NCI-H1417 (cell line): Measurements from ENCODE around the gene DCLK2.
A peak's percentile ranks its signal among the peaks of the same experiment; 100 is the strongest.

Experiments used
- DNase-seq, 3 experiments: peaks; one replicate each; lab custom pipeline; 2025; lab: John Stamatoyannopoulos, UW

Gene DCLK2

DNA sequence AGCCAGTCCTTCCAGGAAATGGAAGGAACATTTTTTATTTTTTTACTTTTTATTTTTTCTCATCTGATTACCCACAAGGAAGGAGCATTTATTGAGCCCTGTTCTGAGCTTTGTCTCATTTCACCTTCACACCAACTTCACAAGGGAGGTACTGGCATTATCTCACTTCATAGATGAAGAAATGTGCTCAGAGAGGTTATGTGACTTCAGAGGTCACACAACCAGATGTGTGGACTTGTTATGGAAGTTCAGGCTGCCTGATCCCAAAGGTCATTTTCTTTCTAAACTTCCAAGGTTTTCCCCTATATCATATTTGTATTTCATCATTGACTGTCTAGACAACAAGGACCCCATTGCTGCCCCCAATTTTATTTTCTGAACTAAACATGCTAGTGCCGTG lies 160.3 kb downstream of the DCLK2 start:
- no peak for DNase-seq

DNA sequence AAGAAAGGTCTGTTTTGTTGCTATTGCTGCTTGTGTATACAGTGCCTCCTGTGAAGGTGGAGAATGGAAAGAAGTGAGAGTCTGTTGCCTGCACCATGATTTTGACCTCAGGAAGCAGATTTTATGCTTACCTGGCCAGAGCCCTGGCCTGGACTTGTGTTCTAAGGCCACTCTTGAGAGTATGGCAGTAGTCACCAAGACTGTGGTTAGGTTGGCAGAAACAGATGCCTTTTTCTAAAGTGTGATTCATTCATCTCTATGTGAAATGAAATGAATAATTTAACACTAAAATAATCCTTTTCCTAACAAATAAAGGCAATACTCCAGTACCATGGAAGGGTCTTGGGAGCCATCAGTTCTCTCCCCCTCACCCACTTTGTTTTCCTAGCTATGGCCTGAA lies 161.8 kb downstream of the DCLK2 start:
- no peak for DNase-seq

- peak; percentile 14 to 63 (median 18) for DNase-seq
Observed at GRCh38 chr4:150242820-150243458, 164.7 kb downstream of the DCLK2 start.

- peak in 1 of 3 experiments; percentile 44 for DNase-seq
Observed at GRCh38 chr4:150243932-150244331, 165.7 kb downstream of the DCLK2 start.

- DNase-seq = peak; percentile 60 to 91 (median 69)
Observed at GRCh38 chr4:150244600-150244999, 166.4 kb downstream of the DCLK2 start.

DNA sequence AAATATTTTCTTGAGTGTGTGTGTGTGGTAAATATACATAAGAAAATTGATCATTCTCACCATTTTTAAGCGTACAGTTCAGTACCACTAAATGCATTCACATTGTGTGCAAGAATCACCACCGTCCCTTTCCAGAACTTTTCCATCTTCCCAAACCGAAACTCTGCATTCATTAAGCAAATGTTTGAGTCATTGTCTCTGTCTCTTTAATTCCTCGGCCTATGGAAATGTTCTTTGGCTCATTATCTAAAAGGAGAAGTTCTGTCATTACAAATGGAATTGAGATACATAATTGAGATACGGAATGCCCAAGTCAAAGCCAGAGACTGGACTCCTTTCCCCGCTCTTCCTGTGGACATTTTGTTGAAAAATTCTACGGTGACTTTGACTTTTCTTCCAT lies 168.9 kb downstream of the DCLK2 start:
- DNase-seq = no peak

DNA sequence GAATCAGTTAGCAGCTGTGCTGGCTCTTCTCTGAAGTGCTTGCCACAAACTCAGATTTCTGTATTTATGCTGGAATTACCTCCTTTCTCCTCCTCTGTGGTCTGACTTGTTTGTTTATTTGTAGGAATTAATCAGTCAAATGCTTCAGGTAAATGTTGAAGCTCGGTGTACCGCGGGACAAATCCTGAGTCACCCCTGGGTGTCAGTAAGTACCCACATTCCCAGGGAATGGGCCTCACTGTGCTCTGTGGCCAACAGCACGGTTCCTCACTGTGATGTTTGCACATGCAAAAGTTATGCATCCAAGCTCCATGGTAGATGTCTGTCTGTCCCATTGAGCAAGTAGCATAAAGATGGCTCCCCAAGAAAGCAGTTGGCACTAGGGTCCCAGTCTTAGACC lies 169.9 kb downstream of the DCLK2 start:
- DNase-seq = peak in 1 of 3 experiments; percentile 1

GRCh38 chr4:150250293-150250997 lies 172.2 kb downstream of the DCLK2 start:
- DNase-seq = no peak

DNA sequence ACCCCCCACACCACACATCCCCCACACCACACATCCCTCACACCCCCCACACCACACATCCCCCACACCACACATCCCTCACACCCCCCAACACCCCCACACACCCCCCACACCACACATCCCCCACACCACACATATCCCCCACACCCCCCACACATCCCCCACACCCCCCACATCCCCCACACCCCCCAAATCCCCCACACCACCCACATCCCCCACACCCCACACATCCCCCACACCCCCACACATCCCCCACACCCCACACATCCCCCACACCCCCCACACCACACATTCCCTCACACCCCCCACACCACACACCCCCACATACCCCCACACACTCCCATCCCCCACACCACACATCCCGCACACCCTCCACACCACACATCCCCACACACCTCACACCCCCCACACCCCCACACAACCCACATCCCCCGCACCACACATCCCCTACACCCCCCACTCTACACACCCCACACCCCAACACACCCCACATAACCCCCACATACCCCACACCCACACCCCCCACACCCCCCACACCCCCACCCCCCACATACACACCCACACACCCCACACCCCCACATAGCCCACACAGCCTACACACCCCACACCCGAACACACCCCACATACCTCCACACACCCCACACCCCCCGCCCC lies 172.9 kb downstream of the DCLK2 start:
- no peak for DNase-seq

DNA sequence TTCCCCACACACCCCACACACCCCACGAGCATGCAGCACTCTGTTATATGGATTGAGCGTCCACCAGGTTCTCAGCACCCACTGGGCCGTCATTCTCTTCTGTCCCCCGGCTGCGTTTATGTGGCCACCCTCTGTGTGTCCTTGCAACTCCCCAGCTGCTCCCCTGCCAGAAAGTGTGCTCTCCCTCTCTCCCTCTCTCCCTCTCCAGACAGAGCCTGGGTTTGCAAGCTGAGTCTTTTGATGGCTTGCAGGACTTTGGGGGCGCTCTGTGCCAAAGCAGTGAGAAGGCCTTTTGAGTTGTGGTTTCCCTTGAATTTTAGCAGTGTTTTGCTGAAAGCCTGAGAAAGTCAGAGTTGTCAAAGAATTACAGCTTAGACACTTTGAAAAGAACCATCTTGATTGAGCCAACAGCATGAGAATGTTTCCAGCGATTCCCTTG lies 173.5 kb downstream of the DCLK2 start:
- DNase-seq = no peak

DNA sequence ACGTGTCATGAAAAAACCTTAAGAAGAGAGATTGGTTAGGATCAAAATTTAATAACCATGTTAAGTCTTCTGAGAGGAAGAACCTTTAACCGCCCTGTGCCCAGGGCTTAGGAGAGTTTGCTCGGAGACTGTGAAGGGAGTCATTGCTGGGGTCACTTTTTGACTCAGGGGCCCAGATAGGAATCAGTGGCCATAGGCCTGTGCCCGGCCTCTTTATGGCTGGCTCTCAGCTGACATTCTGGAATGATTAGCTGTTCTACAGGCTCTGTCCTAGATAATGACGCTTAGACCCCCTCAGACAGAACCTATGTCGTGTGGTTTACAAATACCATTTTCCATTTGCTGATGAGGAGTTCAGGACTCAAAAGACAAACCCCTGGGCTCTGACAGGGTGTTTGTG lies 174.1 kb downstream of the DCLK2 start:
- no peak for DNase-seq

GRCh38 chr4:150252741-150253140 lies 174.5 kb downstream of the DCLK2 start:
- DNase-seq = no peak

GRCh38 chr4:150253416-150253815 lies 175.2 kb downstream of the DCLK2 start:
- DNase-seq = no peak

GRCh38 chr4:150253965-150254630 lies 175.9 kb downstream of the DCLK2 start:
- no peak for DNase-seq

GRCh38 chr4:150255610-150256224 lies 177.5 kb downstream of the DCLK2 start:
- DNase-seq = no peak

DNA sequence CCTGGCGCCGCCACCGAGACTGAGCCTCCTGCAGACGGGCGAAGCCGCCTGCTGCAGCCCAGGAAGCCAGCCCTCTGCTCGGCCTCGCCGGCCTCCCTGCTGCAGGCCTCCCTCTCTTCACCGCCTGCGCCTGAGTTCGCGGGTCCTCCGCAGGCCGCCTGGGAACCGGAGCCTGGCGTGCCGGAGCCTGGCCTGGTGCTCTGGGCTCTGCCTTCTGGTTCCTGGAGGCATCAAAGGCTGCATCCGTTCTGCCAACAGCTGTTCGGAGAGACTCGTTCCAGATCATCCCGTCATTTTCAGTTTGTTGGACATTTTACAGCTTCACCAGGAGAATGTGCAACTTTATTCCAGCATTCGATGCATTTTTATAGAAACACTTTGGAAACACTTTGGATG lies 178.0 kb downstream of the DCLK2 start:
- DNase-seq = no peak

DNA sequence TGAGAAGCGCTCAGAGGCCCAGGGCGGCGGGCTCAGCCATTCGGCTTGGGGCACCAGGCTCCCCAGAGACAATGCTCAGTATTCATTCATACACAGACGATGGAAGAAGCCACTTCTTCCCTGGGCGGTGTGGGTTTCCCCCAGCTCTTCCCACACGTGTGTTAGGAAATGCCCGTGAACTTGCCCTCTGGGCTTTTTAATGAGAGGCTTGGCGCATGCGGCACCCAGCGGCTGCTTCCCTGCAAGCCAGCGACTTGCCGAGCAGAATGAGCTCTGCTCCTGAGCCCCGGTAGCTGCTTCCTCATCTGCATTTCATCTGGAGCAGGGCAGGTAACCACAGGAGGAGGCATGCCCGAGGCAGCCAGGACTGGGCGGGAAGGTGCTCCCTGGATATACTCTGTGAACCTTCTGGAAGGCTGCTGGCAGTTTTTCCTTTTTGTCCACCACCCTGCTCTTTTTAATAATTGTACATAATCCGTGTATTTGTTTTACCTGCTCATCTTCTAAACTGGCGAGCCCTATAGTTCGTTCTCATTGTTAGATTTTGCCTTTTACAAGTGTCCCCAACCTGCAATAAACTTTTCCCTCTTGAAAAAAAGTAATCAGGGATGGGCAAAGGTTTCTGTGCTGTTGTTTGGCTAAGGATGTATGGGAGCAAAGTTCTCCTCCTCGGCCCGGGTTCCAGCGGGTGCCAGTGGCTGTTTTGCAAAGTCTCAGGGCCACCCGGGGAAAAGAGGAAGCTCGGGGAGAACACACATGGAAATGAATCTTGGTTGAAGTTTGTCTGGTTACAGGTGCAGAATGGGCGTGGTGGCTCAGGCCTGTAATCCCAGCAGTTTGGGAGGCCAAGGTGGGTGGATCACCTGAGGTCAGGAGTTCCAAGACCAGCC lies 178.8 kb downstream of the DCLK2 start:
- DNase-seq = no peak

GRCh38 chr4:150258569-150258968 lies 180.3 kb downstream of the DCLK2 start:
- no peak for DNase-seq

- no peak for DNase-seq
Observed at GRCh38 chr4:150259861-150260567, 181.8 kb downstream of the DCLK2 start.

DNA sequence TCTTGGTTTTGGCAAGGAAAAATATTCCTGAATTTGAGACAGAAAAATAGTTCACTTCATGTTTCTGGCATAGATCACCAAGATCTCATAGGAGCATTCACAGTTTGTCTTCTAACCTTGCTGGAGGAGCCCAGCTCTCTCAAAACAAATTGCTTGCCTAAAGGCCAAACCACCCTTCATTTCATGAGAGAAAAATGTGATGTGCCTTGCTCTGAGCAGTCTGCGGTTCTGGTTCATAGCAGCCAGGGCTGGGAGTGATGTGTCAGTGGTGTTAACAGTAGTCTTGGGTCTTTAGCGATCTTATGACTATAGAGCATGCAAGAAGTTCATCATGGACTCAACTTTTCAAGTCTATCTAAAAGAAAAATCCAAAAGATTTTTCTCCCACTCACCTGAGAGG lies 183.3 kb downstream of the DCLK2 start:
- DNase-seq = no peak

- no peak for DNase-seq
Observed at GRCh38 chr4:150262611-150263010, 184.4 kb downstream of the DCLK2 start.
